ENCODE measurements around the gene ACSL1. TPM values are rescaled to one million over a fixed set of nuclear protein-coding genes. Genes with fewer than 3 reads are reported as not detected.

ACSL1 gene
- total and polyA plus RNA-seq, 2 donors (not counting 3 experiments of a cell fraction or from before 2014, with no cell fraction given): 7.3 to 17.7 TPM

GRCh38 chr4:184812199-184812542 is 13.6 kb downstream of the ACSL1 start:
- intact Hi-C loops (cut with micrococcal nuclease) (no loop called here), dilution Hi-C loops (cut with MboI; ENCODE audit: extremely low pct_ligation_motif_present, low sequenced_read_pairs) (no loop called here)
- Histone ChIP-seq H3K4me3 (replicated peaks in 1 of 3; ENCODE audit: insufficient read depth in 1 of 3, low read depth in 1 of 3, low read length in 3 of 3) (no peak overlapping the region), H3K27me3 (ENCODE audit: control insufficient read depth in 2 of 2, insufficient read depth in 2 of 2, low read length in 2 of 2) (no peaks in the 10 kb centered on the region), H3K9me1 (replicated peaks; ENCODE audit: control insufficient read depth, extremely low read depth, insufficient read depth, low read length) (no peaks in the 10 kb centered on the region), H3K27ac (ENCODE audit: insufficient read depth, low read depth, low read length) (no peak overlapping the region), H3K9ac (replicated peaks; ENCODE audit: extremely low read depth, insufficient read depth, low read length) (no peak overlapping the region), H2AFZ (ENCODE audit: low read depth, low read length) (no peak overlapping the region), H3K79me2 (ENCODE audit: control insufficient read depth, insufficient read depth, low read length) (no peaks in the 10 kb centered on the region), H3K4me1 (ENCODE audit: control insufficient read depth, extremely low read depth, insufficient read depth, low read length) (peaks cover 9% of the 10 kb centered on the region), H3K4me2 (ENCODE audit: insufficient read depth, low read length) (no peak overlapping the region), H4K20me1 (replicated peaks; ENCODE audit: control insufficient read depth, extremely low read depth, insufficient read depth, low read length) (no peaks in the 10 kb centered on the region), H3K36me3 (ENCODE audit: control insufficient read depth in 2 of 2, extremely low read depth in 1 of 2, insufficient read depth in 2 of 2, low read length in 2 of 2) (no peaks in the 10 kb centered on the region), H3K9me3 (replicated peaks; ENCODE audit: control insufficient read depth, insufficient read depth, low read length) (no peaks in the 10 kb centered on the region)
- BruUV-seq (replicated peaks): no TSS peak
- no peak for FAIRE-seq
- no peak for DNase-seq (ENCODE audit: low read depth, low spot score)
- TF ChIP-seq MAX (IDR thresholded peaks at IDR 0.05; ENCODE audit: insufficient read depth, insufficient read length): no peak
- no peak for TF ChIP-seq EZH2 (IDR thresholded peaks at IDR 0.05; ENCODE audit: borderline replicate concordance, low read depth, low read length, severe bottlenecking)
- TF ChIP-seq FOS (IDR thresholded peaks at IDR 0.05; ENCODE audit: borderline replicate concordance, insufficient read depth, low read length): no peak
- no peak for TF ChIP-seq POLR2AphosphoS5 (IDR thresholded peaks at IDR 0.05; ENCODE audit: insufficient read depth, low read depth, low read length)
- TF ChIP-seq, protein P1, sequence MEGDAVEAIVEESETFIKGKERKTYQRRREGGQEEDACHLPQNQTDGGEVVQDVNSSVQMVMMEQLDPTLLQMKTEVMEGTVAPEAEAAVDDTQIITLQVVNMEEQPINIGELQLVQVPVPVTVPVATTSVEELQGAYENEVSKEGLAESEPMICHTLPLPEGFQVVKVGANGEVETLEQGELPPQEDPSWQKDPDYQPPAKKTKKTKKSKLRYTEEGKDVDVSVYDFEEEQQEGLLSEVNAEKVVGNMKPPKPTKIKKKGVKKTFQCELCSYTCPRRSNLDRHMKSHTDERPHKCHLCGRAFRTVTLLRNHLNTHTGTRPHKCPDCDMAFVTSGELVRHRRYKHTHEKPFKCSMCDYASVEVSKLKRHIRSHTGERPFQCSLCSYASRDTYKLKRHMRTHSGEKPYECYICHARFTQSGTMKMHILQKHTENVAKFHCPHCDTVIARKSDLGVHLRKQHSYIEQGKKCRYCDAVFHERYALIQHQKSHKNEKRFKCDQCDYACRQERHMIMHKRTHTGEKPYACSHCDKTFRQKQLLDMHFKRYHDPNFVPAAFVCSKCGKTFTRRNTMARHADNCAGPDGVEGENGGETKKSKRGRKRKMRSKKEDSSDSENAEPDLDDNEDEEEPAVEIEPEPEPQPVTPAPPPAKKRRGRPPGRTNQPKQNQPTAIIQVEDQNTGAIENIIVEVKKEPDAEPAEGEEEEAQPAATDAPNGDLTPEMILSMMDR (IDR thresholded peaks at IDR 0.05; ENCODE audit: extremely low read depth in 1 of 2, insufficient read depth in 1 of 2, low read depth in 1 of 2, low read length in 2 of 2): no peak
- no peak for TF ChIP-seq POLR2A (IDR thresholded peaks at IDR 0.05; ENCODE audit: low read depth, low read length)
- ChIA-PET POLR2A (no interaction called here), CTCF (no interaction called here)

Measured in endothelial cell of umbilical vein (primary cell).